Endodermal cell (in vitro differentiated cells): ENCODE results near the gene PRKCA. TPM values are rescaled to one million over a fixed set of nuclear protein-coding genes. Genes with fewer than 3 reads are reported as not detected.
"Not testable (repeated sequence)": the region's sequence is repeated elsewhere in the genome, so short reads cannot be mapped to it uniquely, and the experiment has no call there.

ENCODE experiments used
- DNase-seq: peaks from one replicate; pipeline ENCODE4 v3.0.0-alpha.2; 2017
- H3K27ac ChIP-seq: 2 replicates; pipeline ENCODE4 v1.5.1; 2013; ENCODE audit warnings: mild to moderate bottlenecking, low read depth, low read length, moderate library complexity
- H3K27me3 ChIP-seq: 2 replicates; pipeline ENCODE4 v1.6.1; 2013; ENCODE audit warnings: mild to moderate bottlenecking, low read length, moderate library complexity; ENCODE audit not compliant: insufficient read depth, control insufficient read depth, poor library complexity, severe bottlenecking
- H3K36me3 ChIP-seq: 2 replicates; pipeline ENCODE4 v1.7.0; 2013; ENCODE audit warnings: mild to moderate bottlenecking, low read length, moderate library complexity; ENCODE audit not compliant: control insufficient read depth, insufficient read depth
- H3K4me1 ChIP-seq: one replicate; pipeline ENCODE4 v1.7.0; 2013; ENCODE audit warnings: low read length; ENCODE audit not compliant: control insufficient read depth, insufficient read depth
- H3K4me3 ChIP-seq: 2 replicates; pipeline ENCODE4 v1.5.1; 2013; ENCODE audit warnings: mild to moderate bottlenecking, low read length, moderate library complexity
- H3K9ac ChIP-seq: 2 replicates; pipeline ENCODE4 v1.6.1; 2013; ENCODE audit warnings: mild to moderate bottlenecking, low read length, moderate library complexity; ENCODE audit not compliant: poor library complexity, severe bottlenecking; ENCODE audit errors: extremely low read depth
- H3K9me3 ChIP-seq: 2 replicates; pipeline ENCODE4 v1.6.1; 2013; ENCODE audit warnings: mild to moderate bottlenecking, low read length, moderate library complexity; ENCODE audit not compliant: control insufficient read depth
- H3K27ac Mint-ChIP-seq: 2 replicates; pipeline ENCODE4 v1.8.0; 2020; ENCODE audit warnings: mixed read lengths
- H3K27me3 Mint-ChIP-seq: 2 replicates; pipeline ENCODE4 v1.8.0; 2021; ENCODE audit warnings: mild to moderate bottlenecking, mixed read lengths; ENCODE audit not compliant: insufficient read depth
- H3K36me3 Mint-ChIP-seq: 2 replicates; pipeline ENCODE4 v1.8.0; 2020; ENCODE audit warnings: low read depth, mixed read lengths
- H3K4me1 Mint-ChIP-seq: 2 replicates; pipeline ENCODE4 v1.8.0; 2020; ENCODE audit warnings: mixed read lengths
- H3K4me3 Mint-ChIP-seq: 2 replicates; pipeline ENCODE4 v1.8.0; 2020; ENCODE audit warnings: mild to moderate bottlenecking, moderate library complexity, mixed read lengths
- H3K9me3 Mint-ChIP-seq: 2 replicates; pipeline ENCODE4 v1.8.0; 2020; ENCODE audit warnings: mild to moderate bottlenecking, mixed read lengths
- WGBS, 2 experiments: methylation state at CpG; one replicate each; pipeline versions ENCODE4 v1.1.5 to v1.1.7; 2013; ENCODE audit warnings: missing lambda C conversion rate in 2 of 2, mixed read lengths in 1 of 2; ENCODE audit not compliant: insufficient coverage in 1 of 2, insufficient read length in 1 of 2; 5-methylcytosine and 5-hydroxymethylcytosine counted together
- total RNA-seq, 2 donors: library from RNA; stranded (reverse); fragmentation: NEBNext Ultra II Directional in 1 of 2; extraction: Animal tissue kit (Norgen Biotek cat#: 25700) in 1 of 2; gene quantifications; 2 replicates in 1 of 2; 3 replicates in 1 of 2; pipeline ENCODE4 v1.2.1, GENCODE V29; 2021
- TF ChIP-seq, protein P1 (sequence below): fragments of 200-600 bp; sonication (generic); conservative IDR thresholded peaks from 2 replicates; pipeline ENCODE4 v1.5.0; 2021; ENCODE audit warnings: antibody characterized with exemption, mild to moderate bottlenecking

The PRKCA gene
- total RNA-seq, 2 donors from 2014 or later = 8.7 to 14.6 TPM

DNA sequence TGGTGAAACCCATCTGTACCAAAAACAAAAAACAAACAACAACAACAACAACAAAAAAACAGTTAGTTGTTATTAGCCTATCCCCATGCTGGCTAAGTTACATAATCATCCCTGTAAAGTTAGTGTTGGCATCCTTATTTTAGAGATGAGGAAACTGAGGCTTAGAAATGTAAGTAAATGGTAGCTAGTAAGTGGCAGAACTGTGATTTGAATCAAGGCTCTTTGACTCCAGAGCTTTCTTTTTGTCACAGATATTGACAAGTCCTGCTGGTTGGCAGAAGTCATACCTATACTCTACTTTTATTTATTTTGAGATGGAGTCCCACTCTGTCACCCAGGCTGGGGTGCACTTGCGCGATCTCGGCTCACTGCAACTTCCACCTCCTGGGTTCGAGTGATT, 42.1 kb downstream of the PRKCA start:
- DNase-seq = no peak

DNA sequence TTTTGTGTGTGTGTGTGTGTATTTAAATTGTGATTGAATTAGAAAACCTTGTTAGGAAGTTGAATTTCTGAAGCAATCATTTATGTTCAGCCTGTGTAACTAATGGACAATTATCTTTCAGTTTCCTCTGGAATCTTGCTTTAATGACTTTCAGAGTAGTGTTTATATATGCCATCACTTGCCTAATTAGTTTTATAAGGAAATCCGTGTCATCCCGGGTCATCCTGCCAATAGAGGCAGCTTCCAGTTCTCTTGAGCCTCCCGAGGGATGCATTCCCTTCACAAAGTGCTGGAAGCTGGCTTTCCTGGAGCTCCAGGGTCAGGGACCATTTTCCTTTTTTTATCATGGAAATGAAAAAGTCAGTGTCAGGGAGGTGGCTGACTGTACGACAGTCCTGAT, 42.9 kb downstream of the PRKCA start:
- H3K36me3 ChIP-seq = no peaks in the 10 kb centered on the region
- no peak overlapping the region for H3K9ac ChIP-seq
- TF ChIP-seq, protein P1, sequence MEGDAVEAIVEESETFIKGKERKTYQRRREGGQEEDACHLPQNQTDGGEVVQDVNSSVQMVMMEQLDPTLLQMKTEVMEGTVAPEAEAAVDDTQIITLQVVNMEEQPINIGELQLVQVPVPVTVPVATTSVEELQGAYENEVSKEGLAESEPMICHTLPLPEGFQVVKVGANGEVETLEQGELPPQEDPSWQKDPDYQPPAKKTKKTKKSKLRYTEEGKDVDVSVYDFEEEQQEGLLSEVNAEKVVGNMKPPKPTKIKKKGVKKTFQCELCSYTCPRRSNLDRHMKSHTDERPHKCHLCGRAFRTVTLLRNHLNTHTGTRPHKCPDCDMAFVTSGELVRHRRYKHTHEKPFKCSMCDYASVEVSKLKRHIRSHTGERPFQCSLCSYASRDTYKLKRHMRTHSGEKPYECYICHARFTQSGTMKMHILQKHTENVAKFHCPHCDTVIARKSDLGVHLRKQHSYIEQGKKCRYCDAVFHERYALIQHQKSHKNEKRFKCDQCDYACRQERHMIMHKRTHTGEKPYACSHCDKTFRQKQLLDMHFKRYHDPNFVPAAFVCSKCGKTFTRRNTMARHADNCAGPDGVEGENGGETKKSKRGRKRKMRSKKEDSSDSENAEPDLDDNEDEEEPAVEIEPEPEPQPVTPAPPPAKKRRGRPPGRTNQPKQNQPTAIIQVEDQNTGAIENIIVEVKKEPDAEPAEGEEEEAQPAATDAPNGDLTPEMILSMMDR = no peak
- Mint-ChIP-seq H3K4me1 (peaks cover 18% of the 10 kb centered on the region), H3K27me3 (no peaks in the 10 kb centered on the region), H3K27ac (no peak overlapping the region), H3K36me3 (no peaks in the 10 kb centered on the region), H3K9me3 (no peaks in the 10 kb centered on the region), H3K4me3 (no peak overlapping the region)
- no peak overlapping the region for H3K4me3 ChIP-seq
- no peak for DNase-seq
- H3K27me3 ChIP-seq = no peaks in the 10 kb centered on the region
- no peak overlapping the region for H3K27ac ChIP-seq
- peaks cover 8% of the 10 kb centered on the region for H3K4me1 ChIP-seq
- WGBS, 2 experiments = 64 to 84% methylated on average over 3 to 4 of the region's 4 CpGs
- H3K9me3 ChIP-seq = no peaks in the 10 kb centered on the region

More for the DNA sequence above, 42.1 kb downstream of the PRKCA start:
- H3K4me1 Mint-ChIP-seq = peaks cover 11% of the 10 kb centered on the region
- Histone ChIP-seq H3K27ac (no peak overlapping the region), H3K27me3 (no peaks in the 10 kb centered on the region), H3K36me3 (no peaks in the 10 kb centered on the region), H3K9me3 (no peaks in the 10 kb centered on the region), H3K9ac (no peak overlapping the region), H3K4me1 (peaks cover 2% of the 10 kb centered on the region), H3K4me3 (no peak overlapping the region)
- no peak overlapping the region for H3K4me3 Mint-ChIP-seq
- H3K9me3 Mint-ChIP-seq = no peaks in the 10 kb centered on the region
- TF ChIP-seq, protein P1 = no peak
- H3K36me3 Mint-ChIP-seq = no peaks in the 10 kb centered on the region
- no peak overlapping the region for H3K27ac Mint-ChIP-seq
- 94 to 95% methylated on average over 4 of the region's 4 CpGs for WGBS, 2 experiments
- no peaks in the 10 kb centered on the region for H3K27me3 Mint-ChIP-seq

DNA sequence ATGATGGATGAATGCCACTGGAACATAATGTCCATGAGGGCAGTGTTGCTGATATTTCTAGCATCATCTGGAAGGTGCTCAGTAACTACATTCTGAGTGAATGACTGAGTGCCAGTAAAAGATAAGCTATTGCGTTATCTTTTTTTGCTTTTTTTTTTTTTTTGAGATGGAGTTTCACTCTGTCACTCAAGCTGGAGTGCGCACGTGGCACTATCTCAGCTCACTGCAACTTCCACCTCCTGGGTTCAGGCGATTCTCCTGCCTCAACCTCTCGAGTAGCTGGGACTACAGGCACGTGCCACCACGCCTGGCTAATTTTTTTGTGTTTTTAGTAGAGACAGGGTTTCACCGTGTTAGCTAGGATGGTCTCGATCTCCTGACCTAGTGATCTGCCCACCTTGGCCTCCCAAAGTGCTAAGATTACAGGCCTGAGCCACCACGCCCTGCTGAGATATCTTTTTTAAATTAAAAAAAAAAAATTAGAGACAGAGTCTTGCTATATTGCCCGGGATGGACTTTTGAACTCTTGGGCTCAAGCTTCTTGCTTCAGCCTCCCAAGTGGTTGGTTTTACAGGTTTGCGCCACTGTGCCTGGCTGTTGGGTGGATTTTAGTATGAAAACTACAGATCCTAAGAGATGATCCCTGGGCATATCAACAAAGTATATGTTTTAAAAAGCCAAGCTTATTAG, 43.7 kb downstream of the PRKCA start:
- peaks cover 18% of the 10 kb centered on the region for H3K4me1 Mint-ChIP-seq
- H3K27me3 Mint-ChIP-seq, H3K27ac ChIP-seq, H3K9ac ChIP-seq, H3K4me3 Mint-ChIP-seq, H3K9me3 ChIP-seq, H3K27ac Mint-ChIP-seq, H3K27me3 ChIP-seq, H3K4me1 ChIP-seq, H3K9me3 Mint-ChIP-seq, DNase-seq, H3K36me3 Mint-ChIP-seq, H3K4me3 ChIP-seq, H3K36me3 ChIP-seq: not testable (repeated sequence)
- WGBS, 2 experiments = 94 to 96% methylated on average over 8 to 12 of the region's 12 CpGs
